HEK293 (cell line): Measurements from ENCODE around the gene IL1B.

ENCODE experiments used
- CTCF ChIA-PET: fragments of 350-600 bp; formaldehyde crosslinking; extraction: SDS; loops from one replicate; lab custom pipeline; 2021; ENCODE audit warnings: antibody characterized with exemption; lab: Yijun Ruan, JAX
- POLR2A ChIA-PET: fragments of 300-600 bp; formaldehyde crosslinking; extraction: SDS; loops from one replicate; lab custom pipeline; 2020; ENCODE audit warnings: antibody characterized with exemption, inconsistent platforms; lab: Yijun Ruan, JAX
- H3K27ac ChIP-seq: fragments of 200-500 bp; sonication (Bioruptor generic); 2 replicates; pipeline ENCODE4 v1.5.1; 2014; ENCODE audit warnings: low read depth, low read length, control low read depth, inconsistent platforms; ENCODE audit errors: extremely low read depth
- H3K36me3 ChIP-seq, 2 experiments: fragments of 200-500 bp in 1 of 2; sonication (Bioruptor generic) in 1 of 2; 1 replicate in 1 of 2; 2 replicates in 1 of 2; pipeline ENCODE4 v1.5.1; 2014 to 2017; ENCODE audit warnings: inconsistent platforms in 2 of 2, low read length in 2 of 2; ENCODE audit not compliant: control insufficient read depth in 2 of 2, insufficient read depth in 1 of 2
- H3K4me1 ChIP-seq: fragments of 200-500 bp; sonication (Bioruptor generic); 2 replicates; pipeline ENCODE4 v1.5.1; 2014; ENCODE audit warnings: mild to moderate bottlenecking, low read length, inconsistent platforms; ENCODE audit not compliant: control insufficient read depth, insufficient read depth
- H3K4me3 ChIP-seq: 2 replicates; pipeline ENCODE4 v1.5.1; 2011; ENCODE audit warnings: low read depth, mild to moderate bottlenecking, control low read depth, low read length, moderate library complexity
- H3K9me3 ChIP-seq: fragments of 200-500 bp; sonication (Bioruptor generic); 2 replicates; pipeline ENCODE4 v1.5.1; 2014; ENCODE audit warnings: low read depth, low read length, inconsistent platforms; ENCODE audit not compliant: control insufficient read depth, insufficient read depth
- SCRT2 ChIP-seq: fragments of 450-650 bp; formaldehyde crosslinking; IDR thresholded peaks from 2 replicates; pipeline ENCODE4 v1.5.1; 2016; ENCODE audit warnings: missing biosample characterization, missing genetic modification characterization
- SP7 ChIP-seq: fragments of 450-650 bp; formaldehyde crosslinking; IDR thresholded peaks from 2 replicates; pipeline ENCODE4 v1.5.1; 2016; ENCODE audit warnings: missing biosample characterization, missing genetic modification characterization
- ZFP37 ChIP-seq: fragments of 450-650 bp; formaldehyde crosslinking; IDR thresholded peaks from 2 replicates; pipeline ENCODE4 v1.5.1; 2016; ENCODE audit warnings: missing biosample characterization, missing genetic modification characterization
- ZNF114 ChIP-seq: fragments of 450-650 bp; formaldehyde crosslinking; IDR thresholded peaks from 2 replicates; pipeline ENCODE4 v1.5.0; 2017; ENCODE audit warnings: missing biosample characterization, missing genetic modification characterization
- ZNF169 ChIP-seq: fragments of 450-650 bp; formaldehyde crosslinking; IDR thresholded peaks from 2 replicates; pipeline ENCODE4 v1.5.1; 2016; ENCODE audit warnings: missing biosample characterization, missing genetic modification characterization
- ZNF24 ChIP-seq: fragments of 450-650 bp; formaldehyde crosslinking; IDR thresholded peaks from 2 replicates; pipeline ENCODE4 v1.5.1; 2016; ENCODE audit warnings: missing biosample characterization, missing genetic modification characterization
- ZNF404 ChIP-seq: fragments of 450-650 bp; formaldehyde crosslinking; IDR thresholded peaks from 2 replicates; pipeline ENCODE4 v1.5.1; 2017; ENCODE audit warnings: missing biosample characterization, missing genetic modification characterization
- ZNF624 ChIP-seq: fragments of 450-650 bp; formaldehyde crosslinking; IDR thresholded peaks from 2 replicates; pipeline ENCODE4 v1.5.1; 2017; ENCODE audit warnings: missing biosample characterization, missing genetic modification characterization
- ZSCAN23 ChIP-seq: fragments of 450-650 bp; formaldehyde crosslinking; IDR thresholded peaks from 2 replicates; pipeline ENCODE4 v1.5.1; 2016; ENCODE audit warnings: missing biosample characterization, missing genetic modification characterization
- TF ChIP-seq, protein P1 (sequence below): fragments of 450-650 bp; formaldehyde crosslinking; IDR thresholded peaks from 2 replicates; pipeline ENCODE4 v1.5.1; 2016; ENCODE audit warnings: missing biosample characterization, missing genetic modification characterization
- TF ChIP-seq, protein P2 (sequence below): fragments of 450-650 bp; formaldehyde crosslinking; IDR thresholded peaks from 2 replicates; pipeline ENCODE4 v1.5.1; 2016; ENCODE audit warnings: missing biosample characterization, missing genetic modification characterization
- TF ChIP-seq, protein P3 (sequence below): fragments of 450-650 bp; formaldehyde crosslinking; IDR thresholded peaks from 2 replicates; pipeline ENCODE4 v1.5.1; 2016; ENCODE audit warnings: missing biosample characterization, missing genetic modification characterization
- TF ChIP-seq, protein P4 (sequence below): fragments of 450-650 bp; formaldehyde crosslinking; IDR thresholded peaks from 2 replicates; pipeline ENCODE4 v1.5.1; 2016; ENCODE audit warnings: missing biosample characterization, missing genetic modification characterization, borderline replicate concordance
- TF ChIP-seq, protein P5 (sequence below): fragments of 450-650 bp; formaldehyde crosslinking; IDR thresholded peaks from 2 replicates; pipeline ENCODE4 v1.5.1; 2016; ENCODE audit warnings: missing biosample characterization, missing genetic modification characterization
- TF ChIP-seq, protein P6 (sequence below): fragments of 450-650 bp; formaldehyde crosslinking; IDR thresholded peaks from 2 replicates; pipeline ENCODE4; 2016; ENCODE audit warnings: missing biosample characterization, missing genetic modification characterization

IL1B gene

DNA sequence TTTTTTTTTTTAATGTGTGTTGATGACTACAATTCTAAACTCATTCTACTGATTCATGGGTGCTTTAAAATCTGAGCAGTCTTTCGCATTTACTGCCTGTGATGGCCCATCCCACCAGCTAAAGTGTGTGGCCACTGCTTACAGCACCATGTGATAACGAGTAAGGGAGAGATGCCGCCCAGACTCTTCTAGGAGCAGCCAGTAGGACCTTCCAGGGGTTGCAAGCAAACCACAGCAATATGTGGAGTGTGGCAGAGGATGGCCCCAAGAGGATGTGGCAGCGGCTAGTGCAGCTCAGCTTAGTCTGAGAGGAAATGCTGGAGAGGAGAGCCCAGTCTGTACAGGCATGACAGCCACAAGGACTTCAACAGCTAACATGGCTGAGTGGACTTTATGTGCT lies 14.9 kb downstream of the IL1B start:
- TF ChIP-seq, protein P1, sequence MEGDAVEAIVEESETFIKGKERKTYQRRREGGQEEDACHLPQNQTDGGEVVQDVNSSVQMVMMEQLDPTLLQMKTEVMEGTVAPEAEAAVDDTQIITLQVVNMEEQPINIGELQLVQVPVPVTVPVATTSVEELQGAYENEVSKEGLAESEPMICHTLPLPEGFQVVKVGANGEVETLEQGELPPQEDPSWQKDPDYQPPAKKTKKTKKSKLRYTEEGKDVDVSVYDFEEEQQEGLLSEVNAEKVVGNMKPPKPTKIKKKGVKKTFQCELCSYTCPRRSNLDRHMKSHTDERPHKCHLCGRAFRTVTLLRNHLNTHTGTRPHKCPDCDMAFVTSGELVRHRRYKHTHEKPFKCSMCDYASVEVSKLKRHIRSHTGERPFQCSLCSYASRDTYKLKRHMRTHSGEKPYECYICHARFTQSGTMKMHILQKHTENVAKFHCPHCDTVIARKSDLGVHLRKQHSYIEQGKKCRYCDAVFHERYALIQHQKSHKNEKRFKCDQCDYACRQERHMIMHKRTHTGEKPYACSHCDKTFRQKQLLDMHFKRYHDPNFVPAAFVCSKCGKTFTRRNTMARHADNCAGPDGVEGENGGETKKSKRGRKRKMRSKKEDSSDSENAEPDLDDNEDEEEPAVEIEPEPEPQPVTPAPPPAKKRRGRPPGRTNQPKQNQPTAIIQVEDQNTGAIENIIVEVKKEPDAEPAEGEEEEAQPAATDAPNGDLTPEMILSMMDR (tag by site-specific recombination): no peak
- TF ChIP-seq, protein P2, sequence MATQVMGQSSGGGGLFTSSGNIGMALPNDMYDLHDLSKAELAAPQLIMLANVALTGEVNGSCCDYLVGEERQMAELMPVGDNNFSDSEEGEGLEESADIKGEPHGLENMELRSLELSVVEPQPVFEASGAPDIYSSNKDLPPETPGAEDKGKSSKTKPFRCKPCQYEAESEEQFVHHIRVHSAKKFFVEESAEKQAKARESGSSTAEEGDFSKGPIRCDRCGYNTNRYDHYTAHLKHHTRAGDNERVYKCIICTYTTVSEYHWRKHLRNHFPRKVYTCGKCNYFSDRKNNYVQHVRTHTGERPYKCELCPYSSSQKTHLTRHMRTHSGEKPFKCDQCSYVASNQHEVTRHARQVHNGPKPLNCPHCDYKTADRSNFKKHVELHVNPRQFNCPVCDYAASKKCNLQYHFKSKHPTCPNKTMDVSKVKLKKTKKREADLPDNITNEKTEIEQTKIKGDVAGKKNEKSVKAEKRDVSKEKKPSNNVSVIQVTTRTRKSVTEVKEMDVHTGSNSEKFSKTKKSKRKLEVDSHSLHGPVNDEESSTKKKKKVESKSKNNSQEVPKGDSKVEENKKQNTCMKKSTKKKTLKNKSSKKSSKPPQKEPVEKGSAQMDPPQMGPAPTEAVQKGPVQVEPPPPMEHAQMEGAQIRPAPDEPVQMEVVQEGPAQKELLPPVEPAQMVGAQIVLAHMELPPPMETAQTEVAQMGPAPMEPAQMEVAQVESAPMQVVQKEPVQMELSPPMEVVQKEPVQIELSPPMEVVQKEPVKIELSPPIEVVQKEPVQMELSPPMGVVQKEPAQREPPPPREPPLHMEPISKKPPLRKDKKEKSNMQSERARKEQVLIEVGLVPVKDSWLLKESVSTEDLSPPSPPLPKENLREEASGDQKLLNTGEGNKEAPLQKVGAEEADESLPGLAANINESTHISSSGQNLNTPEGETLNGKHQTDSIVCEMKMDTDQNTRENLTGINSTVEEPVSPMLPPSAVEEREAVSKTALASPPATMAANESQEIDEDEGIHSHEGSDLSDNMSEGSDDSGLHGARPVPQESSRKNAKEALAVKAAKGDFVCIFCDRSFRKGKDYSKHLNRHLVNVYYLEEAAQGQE (tag by site-specific recombination): no peak
- TF ChIP-seq ZNF114: no peak
- TF ChIP-seq, protein P3, sequence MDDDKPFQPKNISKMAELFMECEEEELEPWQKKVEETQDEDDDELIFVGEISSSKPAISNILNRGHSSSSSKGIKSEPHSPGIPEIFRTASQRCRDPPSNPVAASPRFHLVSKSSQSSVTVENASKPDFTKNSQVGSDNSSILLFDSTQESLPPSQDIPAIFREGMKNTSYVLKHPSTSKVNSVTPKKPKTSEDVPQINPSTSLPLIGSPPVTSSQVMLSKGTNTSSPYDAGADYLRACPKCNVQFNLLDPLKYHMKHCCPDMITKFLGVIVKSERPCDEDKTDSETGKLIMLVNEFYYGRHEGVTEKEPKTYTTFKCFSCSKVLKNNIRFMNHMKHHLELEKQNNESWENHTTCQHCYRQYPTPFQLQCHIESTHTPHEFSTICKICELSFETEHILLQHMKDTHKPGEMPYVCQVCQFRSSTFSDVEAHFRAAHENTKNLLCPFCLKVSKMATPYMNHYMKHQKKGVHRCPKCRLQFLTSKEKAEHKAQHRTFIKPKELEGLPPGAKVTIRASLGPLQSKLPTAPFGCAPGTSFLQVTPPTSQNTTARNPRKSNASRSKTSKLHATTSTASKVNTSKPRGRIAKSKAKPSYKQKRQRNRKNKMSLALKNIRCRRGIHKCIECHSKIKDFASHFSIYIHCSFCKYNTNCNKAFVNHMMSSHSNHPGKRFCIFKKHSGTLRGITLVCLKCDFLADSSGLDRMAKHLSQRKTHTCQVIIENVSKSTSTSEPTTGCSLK (tag by site-specific recombination): no peak
- no peak for TF ChIP-seq SCRT2
- no peak for TF ChIP-seq ZSCAN23 (tag by site-specific recombination)
- TF ChIP-seq, protein P4, sequence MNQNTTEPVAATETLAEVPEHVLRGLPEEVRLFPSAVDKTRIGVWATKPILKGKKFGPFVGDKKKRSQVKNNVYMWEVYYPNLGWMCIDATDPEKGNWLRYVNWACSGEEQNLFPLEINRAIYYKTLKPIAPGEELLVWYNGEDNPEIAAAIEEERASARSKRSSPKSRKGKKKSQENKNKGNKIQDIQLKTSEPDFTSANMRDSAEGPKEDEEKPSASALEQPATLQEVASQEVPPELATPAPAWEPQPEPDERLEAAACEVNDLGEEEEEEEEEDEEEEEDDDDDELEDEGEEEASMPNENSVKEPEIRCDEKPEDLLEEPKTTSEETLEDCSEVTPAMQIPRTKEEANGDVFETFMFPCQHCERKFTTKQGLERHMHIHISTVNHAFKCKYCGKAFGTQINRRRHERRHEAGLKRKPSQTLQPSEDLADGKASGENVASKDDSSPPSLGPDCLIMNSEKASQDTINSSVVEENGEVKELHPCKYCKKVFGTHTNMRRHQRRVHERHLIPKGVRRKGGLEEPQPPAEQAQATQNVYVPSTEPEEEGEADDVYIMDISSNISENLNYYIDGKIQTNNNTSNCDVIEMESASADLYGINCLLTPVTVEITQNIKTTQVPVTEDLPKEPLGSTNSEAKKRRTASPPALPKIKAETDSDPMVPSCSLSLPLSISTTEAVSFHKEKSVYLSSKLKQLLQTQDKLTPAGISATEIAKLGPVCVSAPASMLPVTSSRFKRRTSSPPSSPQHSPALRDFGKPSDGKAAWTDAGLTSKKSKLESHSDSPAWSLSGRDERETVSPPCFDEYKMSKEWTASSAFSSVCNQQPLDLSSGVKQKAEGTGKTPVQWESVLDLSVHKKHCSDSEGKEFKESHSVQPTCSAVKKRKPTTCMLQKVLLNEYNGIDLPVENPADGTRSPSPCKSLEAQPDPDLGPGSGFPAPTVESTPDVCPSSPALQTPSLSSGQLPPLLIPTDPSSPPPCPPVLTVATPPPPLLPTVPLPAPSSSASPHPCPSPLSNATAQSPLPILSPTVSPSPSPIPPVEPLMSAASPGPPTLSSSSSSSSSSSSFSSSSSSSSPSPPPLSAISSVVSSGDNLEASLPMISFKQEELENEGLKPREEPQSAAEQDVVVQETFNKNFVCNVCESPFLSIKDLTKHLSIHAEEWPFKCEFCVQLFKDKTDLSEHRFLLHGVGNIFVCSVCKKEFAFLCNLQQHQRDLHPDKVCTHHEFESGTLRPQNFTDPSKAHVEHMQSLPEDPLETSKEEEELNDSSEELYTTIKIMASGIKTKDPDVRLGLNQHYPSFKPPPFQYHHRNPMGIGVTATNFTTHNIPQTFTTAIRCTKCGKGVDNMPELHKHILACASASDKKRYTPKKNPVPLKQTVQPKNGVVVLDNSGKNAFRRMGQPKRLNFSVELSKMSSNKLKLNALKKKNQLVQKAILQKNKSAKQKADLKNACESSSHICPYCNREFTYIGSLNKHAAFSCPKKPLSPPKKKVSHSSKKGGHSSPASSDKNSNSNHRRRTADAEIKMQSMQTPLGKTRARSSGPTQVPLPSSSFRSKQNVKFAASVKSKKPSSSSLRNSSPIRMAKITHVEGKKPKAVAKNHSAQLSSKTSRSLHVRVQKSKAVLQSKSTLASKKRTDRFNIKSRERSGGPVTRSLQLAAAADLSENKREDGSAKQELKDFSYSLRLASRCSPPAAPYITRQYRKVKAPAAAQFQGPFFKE (tag by site-specific recombination): no peak
- TF ChIP-seq, protein P5, sequence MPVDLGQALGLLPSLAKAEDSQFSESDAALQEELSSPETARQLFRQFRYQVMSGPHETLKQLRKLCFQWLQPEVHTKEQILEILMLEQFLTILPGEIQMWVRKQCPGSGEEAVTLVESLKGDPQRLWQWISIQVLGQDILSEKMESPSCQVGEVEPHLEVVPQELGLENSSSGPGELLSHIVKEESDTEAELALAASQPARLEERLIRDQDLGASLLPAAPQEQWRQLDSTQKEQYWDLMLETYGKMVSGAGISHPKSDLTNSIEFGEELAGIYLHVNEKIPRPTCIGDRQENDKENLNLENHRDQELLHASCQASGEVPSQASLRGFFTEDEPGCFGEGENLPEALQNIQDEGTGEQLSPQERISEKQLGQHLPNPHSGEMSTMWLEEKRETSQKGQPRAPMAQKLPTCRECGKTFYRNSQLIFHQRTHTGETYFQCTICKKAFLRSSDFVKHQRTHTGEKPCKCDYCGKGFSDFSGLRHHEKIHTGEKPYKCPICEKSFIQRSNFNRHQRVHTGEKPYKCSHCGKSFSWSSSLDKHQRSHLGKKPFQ (tag by site-specific recombination): no peak
- TF ChIP-seq ZNF24 (tag by site-specific recombination): no peak
- TF ChIP-seq ZNF169 (tag by site-specific recombination): no peak
- no peak for TF ChIP-seq ZFP37
- no peak for TF ChIP-seq SP7 (tag by site-specific recombination)
- TF ChIP-seq ZNF624: no peak
- TF ChIP-seq, protein P6, sequence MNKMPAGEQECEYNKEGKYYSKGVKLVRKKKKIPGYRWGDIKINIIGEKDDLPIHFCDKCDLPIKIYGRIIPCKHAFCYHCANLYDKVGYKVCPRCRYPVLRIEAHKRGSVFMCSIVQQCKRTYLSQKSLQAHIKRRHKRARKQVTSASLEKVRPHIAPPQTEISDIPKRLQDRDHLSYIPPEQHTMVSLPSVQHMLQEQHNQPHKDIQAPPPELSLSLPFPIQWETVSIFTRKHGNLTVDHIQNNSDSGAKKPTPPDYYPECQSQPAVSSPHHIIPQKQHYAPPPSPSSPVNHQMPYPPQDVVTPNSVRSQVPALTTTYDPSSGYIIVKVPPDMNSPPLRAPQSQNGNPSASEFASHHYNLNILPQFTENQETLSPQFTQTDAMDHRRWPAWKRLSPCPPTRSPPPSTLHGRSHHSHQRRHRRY (tag by site-specific recombination): no peak
- no peak for TF ChIP-seq ZNF404
- Histone ChIP-seq H3K9me3 (no peaks in the 10 kb centered on the region), H3K4me3 (no peak overlapping the region), H3K36me3 (no peaks in the 10 kb centered on the region), H3K4me1 (no peaks in the 10 kb centered on the region; the same call in 1 of the 2 replicates), H3K27ac (no peak overlapping the region)
- ChIA-PET POLR2A (no interaction called here), CTCF (interaction anchor here (0.9 to 1.4 kb wide), 2 partner anchors 64 to 120 kb away, joined by 3 to 4 read pairs; no protein-coding TSS in a partner anchor)
